ENCODE data around the gene CAMK1G.

DNA sequence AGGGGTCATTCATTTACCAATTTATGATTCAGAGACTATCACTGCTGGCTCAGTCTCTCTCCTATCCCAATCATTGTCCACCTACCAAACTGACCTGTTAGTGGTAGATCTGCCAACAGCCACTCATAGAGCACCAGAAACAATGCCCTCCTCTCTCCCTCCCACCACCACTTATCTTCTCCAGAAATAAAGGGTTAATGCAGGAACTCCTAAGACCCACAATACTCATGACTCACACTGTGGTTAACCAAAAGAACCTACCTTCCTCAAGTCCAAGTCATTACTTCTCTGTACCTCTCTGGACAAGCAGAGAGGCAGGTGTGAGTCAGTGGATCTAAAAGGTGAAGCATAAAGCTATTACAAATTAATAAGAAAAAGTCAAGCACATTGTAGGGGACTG is 40.9 kb upstream of the CAMK1G start:
- TF ChIP-seq, protein P1, sequence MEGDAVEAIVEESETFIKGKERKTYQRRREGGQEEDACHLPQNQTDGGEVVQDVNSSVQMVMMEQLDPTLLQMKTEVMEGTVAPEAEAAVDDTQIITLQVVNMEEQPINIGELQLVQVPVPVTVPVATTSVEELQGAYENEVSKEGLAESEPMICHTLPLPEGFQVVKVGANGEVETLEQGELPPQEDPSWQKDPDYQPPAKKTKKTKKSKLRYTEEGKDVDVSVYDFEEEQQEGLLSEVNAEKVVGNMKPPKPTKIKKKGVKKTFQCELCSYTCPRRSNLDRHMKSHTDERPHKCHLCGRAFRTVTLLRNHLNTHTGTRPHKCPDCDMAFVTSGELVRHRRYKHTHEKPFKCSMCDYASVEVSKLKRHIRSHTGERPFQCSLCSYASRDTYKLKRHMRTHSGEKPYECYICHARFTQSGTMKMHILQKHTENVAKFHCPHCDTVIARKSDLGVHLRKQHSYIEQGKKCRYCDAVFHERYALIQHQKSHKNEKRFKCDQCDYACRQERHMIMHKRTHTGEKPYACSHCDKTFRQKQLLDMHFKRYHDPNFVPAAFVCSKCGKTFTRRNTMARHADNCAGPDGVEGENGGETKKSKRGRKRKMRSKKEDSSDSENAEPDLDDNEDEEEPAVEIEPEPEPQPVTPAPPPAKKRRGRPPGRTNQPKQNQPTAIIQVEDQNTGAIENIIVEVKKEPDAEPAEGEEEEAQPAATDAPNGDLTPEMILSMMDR (conservative IDR thresholded peaks at IDR 0.05), result no peak
- TF ChIP-seq EZH2 (IDR thresholded peaks at IDR 0.05; ENCODE audit: low read depth), result no peak

All from PC-9 (cell line).